Loucy (cell line): ENCODE results near the gene NACAD.

Source experiments
- EZH2phosphoT487 ChIP-seq: fragments of 200-600 bp; IDR thresholded peaks from 2 replicates; pipeline ENCODE4 v1.6.1; 2018; ENCODE audit warnings: antibody characterized with exemption, mild to moderate bottlenecking, moderate library complexity, borderline replicate concordance
- TF ChIP-seq, protein P1 (sequence below): fragments of 200-600 bp; sonication (generic); conservative IDR thresholded peaks from 2 replicates; pipeline ENCODE4 v1.5.1; 2014; ENCODE audit warnings: mild to moderate bottlenecking, antibody characterized with exemption, low read length

DNA sequence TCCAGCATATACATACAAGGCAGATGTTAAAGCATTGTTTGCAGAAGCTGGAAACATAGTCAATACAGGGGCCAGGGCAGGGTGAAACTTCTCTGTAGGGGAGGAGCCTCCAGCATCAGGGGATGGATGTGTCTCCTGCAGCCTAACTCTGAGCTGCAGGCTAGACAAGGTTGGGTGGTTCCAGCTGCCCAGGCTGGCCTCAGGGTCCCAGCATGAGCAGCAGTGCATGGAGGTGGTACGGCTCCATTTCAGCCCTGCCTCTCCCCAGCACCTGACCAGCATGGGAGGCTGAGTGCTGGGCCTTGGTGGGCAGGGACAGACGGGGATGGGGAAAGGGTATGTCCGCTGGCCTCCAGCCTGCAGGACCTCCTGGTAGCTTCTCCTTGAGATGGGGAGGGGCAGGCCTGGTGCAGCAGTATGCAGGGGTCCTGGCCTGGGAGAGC lies 30.1 kb upstream of the NACAD start:
- TF ChIP-seq, protein P1, sequence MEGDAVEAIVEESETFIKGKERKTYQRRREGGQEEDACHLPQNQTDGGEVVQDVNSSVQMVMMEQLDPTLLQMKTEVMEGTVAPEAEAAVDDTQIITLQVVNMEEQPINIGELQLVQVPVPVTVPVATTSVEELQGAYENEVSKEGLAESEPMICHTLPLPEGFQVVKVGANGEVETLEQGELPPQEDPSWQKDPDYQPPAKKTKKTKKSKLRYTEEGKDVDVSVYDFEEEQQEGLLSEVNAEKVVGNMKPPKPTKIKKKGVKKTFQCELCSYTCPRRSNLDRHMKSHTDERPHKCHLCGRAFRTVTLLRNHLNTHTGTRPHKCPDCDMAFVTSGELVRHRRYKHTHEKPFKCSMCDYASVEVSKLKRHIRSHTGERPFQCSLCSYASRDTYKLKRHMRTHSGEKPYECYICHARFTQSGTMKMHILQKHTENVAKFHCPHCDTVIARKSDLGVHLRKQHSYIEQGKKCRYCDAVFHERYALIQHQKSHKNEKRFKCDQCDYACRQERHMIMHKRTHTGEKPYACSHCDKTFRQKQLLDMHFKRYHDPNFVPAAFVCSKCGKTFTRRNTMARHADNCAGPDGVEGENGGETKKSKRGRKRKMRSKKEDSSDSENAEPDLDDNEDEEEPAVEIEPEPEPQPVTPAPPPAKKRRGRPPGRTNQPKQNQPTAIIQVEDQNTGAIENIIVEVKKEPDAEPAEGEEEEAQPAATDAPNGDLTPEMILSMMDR, result no peak
- no peak for TF ChIP-seq EZH2phosphoT487
